ENCODE measurements around the gene SUV39H1.
"Not testable (repeated sequence)": the region's sequence is repeated elsewhere in the genome, so short reads cannot be mapped to it uniquely, and the experiment has no call there.

SUV39H1 gene, protein sequence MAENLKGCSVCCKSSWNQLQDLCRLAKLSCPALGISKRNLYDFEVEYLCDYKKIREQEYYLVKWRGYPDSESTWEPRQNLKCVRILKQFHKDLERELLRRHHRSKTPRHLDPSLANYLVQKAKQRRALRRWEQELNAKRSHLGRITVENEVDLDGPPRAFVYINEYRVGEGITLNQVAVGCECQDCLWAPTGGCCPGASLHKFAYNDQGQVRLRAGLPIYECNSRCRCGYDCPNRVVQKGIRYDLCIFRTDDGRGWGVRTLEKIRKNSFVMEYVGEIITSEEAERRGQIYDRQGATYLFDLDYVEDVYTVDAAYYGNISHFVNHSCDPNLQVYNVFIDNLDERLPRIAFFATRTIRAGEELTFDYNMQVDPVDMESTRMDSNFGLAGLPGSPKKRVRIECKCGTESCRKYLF
- 2.5 to 12.7 (median 9.3) reads per million in 18 experiments for total RNA-seq

- peak; percentile 89 to 92 for DNase-seq
Observed at GRCh38 chrX:48696301-48696908, at the start of gene SUV39H1. Gene SUV39H1, plus strand, starts transcription at chrX:48696734. Its CDS starts 51 bp downstream, at chrX:48696785.

DNA sequence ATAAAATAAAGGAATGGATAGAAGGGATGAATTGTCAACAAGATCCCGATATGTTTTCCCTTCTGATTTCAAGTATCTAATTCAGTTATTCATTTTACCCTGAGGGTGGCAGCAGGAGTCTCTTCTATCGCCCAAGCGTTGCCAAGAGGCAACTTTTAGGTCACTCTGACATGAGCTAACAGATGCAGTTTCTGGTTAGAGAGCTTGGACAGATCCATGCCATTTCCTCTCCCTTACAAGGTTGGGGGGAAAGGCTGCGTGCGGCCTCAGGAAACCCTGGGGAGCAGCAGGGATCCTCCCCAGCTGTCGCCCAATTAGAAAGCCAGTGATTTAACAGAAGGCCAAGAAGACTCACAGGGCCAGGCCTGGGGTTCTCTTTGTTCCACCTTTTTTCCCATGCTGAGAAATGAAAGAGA is 48.2 kb upstream of the SUV39H1 start:
- DNase-seq: peak; percentile 52 to 61

DNA sequence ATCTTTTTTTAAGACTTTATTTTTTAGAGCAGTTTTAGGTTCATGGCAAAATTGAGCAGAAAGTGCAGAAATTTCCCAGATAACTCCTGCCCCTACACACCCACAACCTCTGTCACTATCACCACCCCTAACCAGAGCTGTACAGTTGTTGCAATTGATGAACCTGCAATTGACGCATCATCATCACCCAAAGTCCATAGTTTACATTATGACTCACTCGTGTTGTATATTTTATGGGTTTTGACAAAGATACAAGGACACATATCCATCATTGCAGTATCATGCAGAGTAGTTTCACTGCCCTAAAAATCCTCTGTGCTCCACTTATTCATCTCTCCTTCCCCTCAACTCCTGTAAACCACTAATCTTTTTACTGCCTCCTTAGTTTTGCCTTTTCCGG is 47.4 kb upstream of the SUV39H1 start:
- DNase-seq: no peak

GRCh38 chrX:48652055-48652579 is 44.4 kb upstream of the SUV39H1 start:
- not testable (repeated sequence) for DNase-seq

DNA sequence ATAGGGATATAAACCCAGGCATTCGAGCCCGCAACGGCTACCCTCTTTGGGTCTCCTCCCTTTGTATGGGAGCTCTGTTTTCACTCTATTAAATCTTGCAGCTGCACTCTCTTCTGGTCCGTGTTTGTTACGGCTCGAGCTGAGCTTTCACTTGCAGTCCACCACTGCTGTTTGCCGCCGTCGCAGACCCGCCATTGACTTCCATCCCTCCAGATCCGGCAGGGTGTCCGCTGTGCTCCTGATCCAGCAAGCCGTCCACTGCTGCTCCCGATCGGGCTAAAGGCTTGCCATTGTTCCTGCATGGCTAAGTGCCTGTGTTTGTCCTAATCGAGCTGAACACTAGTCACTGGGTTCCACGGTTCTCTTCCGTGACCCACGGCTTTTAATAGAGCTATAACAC is 41.8 kb upstream of the SUV39H1 start:
- DNase-seq: not testable (repeated sequence)

GRCh38 chrX:48659686-48660085 is 36.8 kb upstream of the SUV39H1 start:
- DNase-seq: not testable (repeated sequence)

GRCh38 chrX:48663241-48663640 is 33.3 kb upstream of the SUV39H1 start:
- no peak for DNase-seq

GRCh38 chrX:48664156-48664555 is 32.4 kb upstream of the SUV39H1 start:
- DNase-seq: no peak

DNA sequence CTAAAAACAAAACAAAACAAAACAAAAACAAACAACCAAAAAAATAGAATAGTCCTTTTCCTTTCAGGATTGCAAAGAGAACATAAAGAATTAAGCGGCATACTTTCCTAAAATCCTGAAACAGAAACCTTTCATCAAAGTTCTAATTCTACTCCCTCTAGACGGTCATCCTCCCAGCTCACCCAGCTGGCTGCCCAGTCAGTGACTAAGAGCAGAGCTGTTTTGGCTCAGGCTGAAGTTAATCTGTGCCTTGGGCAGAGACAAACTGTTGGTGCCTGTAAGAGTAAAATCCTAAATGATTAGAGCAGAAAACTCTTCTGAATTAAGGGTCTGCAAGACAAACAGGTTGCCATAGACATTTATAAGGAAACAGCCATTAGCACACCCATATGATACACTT is 30.5 kb upstream of the SUV39H1 start:
- DNase-seq: no peak

DNA sequence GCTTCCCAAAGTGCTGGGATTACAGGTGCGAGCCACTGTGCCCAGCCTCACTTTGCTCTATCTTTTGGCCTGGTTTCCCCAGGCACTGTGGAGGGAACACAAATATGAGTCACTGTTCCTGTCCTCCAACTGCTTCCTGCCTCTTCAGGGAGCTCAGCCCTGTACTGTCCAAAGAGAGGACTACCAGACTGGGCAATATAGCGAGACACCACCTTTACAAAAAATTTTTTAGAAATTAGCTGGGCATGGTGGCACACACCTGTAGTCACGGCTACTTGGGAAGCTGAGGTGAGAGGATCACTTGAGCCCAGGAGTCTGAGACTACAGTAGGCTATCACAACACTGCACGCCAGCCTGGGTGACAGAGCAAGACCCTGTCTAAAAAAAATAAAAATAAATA is 29.9 kb upstream of the SUV39H1 start:
- DNase-seq: no peak

DNA sequence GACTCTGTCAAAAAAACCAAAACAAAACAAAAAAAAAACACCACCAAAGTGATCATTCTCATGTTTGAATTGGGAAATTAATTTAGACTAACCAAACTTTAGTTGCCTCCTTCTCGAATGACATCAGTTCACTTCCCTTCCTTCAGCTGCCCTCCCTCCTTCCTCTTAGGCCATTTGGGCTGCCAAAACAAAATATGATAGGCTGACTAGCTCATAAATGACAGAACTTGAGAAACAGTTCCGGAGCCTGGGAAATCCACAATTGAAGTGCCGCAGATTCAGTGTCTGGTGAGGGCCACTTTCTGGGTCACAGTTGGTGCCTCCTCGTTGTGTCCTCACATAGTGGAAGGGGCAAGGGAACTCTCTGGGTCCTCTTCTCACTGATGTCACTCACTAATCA is 29.0 kb upstream of the SUV39H1 start:
- peak; percentile 53 to 80 for DNase-seq

DNA sequence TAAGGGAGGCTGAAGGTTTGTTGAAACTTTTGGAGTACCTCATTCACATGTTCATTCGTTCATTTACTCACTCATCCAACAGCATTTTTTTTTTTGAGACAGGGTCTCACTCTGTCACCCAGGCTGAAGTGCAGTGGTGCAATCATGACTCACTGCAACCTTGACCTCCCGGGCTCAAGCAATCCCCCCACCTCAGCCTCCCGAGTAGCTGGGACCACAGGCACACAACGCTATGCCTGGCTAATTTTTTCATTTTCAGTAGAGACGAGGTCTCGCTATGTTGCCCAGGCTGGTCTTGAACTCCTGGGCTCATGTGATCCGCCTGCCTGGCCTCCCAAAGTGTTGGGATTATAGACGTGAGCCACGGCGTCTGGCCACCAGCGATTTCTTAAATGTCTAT is 28.3 kb upstream of the SUV39H1 start:
- not testable (repeated sequence) for DNase-seq

DNA sequence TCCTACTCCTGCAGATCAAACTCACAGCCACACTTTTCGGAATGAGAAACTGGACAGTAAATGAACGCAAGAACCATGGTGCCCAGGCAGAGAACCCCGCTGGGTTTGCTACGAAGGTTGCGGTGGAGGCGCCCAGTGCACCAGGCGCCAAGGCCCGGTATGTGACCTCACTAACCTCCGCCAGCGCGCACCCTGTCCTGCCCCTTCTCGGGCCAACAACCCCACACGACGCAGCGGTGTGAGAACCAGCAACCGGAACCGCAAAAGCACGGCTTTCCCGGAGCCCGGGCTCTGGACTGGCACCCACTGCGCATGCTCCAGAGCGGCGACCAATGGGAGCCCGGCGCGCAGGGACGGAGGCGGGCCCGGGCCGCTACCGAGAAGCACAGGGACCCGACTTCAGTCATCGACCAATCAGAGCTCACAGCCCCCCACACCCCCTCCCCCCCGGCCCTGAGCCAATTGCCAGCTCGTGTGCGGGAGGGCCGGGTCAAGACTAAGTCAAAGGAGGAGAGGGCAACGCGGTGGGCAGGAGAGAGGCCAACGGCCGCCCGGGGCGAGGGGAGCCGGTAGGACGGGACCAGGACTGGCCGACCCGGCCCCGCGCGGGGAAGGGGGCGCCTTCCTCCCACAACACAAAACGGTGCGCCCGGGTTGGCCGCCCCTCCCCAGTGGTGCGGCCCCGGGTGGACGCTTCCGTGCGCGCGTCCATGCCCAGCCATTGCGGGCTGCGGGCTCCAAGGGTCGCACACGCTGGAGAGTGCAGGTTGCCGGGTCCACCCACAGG is 20.2 kb upstream of the SUV39H1 start:
- peak; percentile 90 to 92 for DNase-seq

- DNase-seq: no peak
Observed at GRCh38 chrX:48676893-48677270, 19.7 kb upstream of the SUV39H1 start.

GRCh38 chrX:48677516-48677915 is 19.0 kb upstream of the SUV39H1 start:
- no peak for DNase-seq

- DNase-seq: peak; percentile 84 to 92
Observed at GRCh38 chrX:48680467-48680866, 16.1 kb upstream of the SUV39H1 start.

- DNase-seq: not testable (repeated sequence)
Observed at GRCh38 chrX:48680925-48681324, 15.6 kb upstream of the SUV39H1 start.

- no peak for DNase-seq
Observed at GRCh38 chrX:48681539-48682183, 14.9 kb upstream of the SUV39H1 start.

- DNase-seq: peak; percentile 66 to 78
Observed at GRCh38 chrX:48682795-48683194, 13.7 kb upstream of the SUV39H1 start.

DNA sequence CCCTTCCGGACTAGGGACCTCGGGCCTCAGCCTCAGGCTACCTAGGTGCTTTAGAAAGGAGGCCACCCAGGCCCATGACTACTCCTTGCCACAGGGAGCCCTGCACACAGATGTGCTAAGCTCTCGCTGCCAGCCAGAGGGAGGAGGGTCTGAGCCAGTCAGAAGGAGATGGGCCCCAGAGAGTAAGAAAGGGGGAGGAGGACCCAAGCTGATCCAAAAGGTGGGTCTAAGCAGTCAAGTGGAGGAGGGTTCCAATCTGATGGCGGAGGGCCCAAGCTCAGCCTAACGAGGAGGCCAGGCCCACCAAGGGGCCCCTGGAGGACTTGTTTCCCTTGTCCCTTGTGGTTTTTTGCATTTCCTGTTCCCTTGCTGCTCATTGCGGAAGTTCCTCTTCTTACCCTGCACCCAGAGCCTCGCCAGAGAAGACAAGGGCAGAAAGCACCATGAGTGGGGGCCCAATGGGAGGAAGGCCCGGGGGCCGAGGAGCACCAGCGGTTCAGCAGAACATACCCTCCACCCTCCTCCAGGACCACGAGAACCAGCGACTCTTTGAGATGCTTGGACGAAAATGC is 13.0 kb upstream of the SUV39H1 start, which contains the start of gene WAS:
WAS (plus strand) TSS at position 389 of the 572 bp plus-strand sequence; CDS start at position 444, 55 bp downstream.
- peak; percentile 75 to 77 for DNase-seq

GRCh38 chrX:48684134-48684533 is 12.4 kb upstream of the SUV39H1 start:
- DNase-seq: no peak

DNA sequence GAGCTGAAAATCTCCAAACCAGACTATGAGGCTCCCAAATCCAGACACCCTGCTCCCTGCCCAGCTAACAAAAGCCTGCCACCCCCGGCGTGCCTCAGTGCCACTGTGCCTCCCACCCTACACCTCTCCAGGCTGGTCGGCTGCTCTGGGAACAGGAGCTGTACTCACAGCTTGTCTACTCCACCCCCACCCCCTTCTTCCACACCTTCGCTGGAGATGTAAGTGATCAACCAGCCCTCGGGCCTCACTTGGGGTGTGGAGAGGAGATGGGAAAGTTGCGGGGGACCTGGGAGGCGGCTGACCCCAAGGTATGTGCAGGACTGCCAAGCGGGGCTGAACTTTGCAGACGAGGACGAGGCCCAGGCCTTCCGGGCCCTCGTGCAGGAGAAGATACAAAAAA is 11.1 kb upstream of the SUV39H1 start:
- DNase-seq: no peak
